IPS-NIHi7 (cell line): ENCODE results near the gene PTF1A.
A peak's percentile ranks its signal among the peaks of the same experiment; 100 is the strongest.

Experiments
- DNase-seq: peaks from one replicate; pipeline ENCODE4 v3.0.0; 2012; ENCODE audit warnings: mixed read lengths; ENCODE audit errors: extremely low spot score

The PTF1A gene

GRCh38 chr10:23186697-23187096, 5.4 kb upstream of the PTF1A start:
- no peak for DNase-seq

GRCh38 chr10:23187155-23187554, 5.0 kb upstream of the PTF1A start:
- no peak for DNase-seq

- DNase-seq: no peak
Observed at GRCh38 chr10:23189024-23189423, 3.1 kb upstream of the PTF1A start.

GRCh38 chr10:23190872-23191763, 994 bp upstream of the PTF1A start:
- DNase-seq: no peak

GRCh38 chr10:23192712-23193434, 761 bp downstream of the PTF1A start:
- DNase-seq: peak; percentile 60

- DNase-seq: no peak
Observed at GRCh38 chr10:23193435-23194074, 1.4 kb downstream of the PTF1A start.

GRCh38 chr10:23194471-23194965, 2.4 kb downstream of the PTF1A start:
- no peak for DNase-seq

GRCh38 chr10:23194966-23195845, 3.1 kb downstream of the PTF1A start:
- DNase-seq: no peak

GRCh38 chr10:23195846-23196600, 3.9 kb downstream of the PTF1A start:
- no peak for DNase-seq

- DNase-seq: no peak
Observed at GRCh38 chr10:23196915-23197314, 4.8 kb downstream of the PTF1A start.

GRCh38 chr10:23197416-23197861, 5.3 kb downstream of the PTF1A start:
- no peak for DNase-seq

- DNase-seq: no peak
Observed at GRCh38 chr10:23198610-23198939, 6.5 kb downstream of the PTF1A start.

GRCh38 chr10:23198940-23199767, 7.0 kb downstream of the PTF1A start:
- DNase-seq: peak; percentile 81

- DNase-seq: peak; percentile 51
Observed at GRCh38 chr10:23199768-23200511, 7.8 kb downstream of the PTF1A start.

- no peak for DNase-seq
Observed at GRCh38 chr10:23200586-23200985, 8.5 kb downstream of the PTF1A start.

GRCh38 chr10:23200997-23201652, 9.0 kb downstream of the PTF1A start:
- DNase-seq: no peak

- no peak for DNase-seq
Observed at GRCh38 chr10:23201837-23202236, 9.7 kb downstream of the PTF1A start.

- no peak for DNase-seq
Observed at GRCh38 chr10:23202779-23203178, 10.7 kb downstream of the PTF1A start.
